ENCODE data around the gene NCS1.
"Not testable (repeated sequence)": the region's sequence is repeated elsewhere in the genome, so short reads cannot be mapped to it uniquely, and the experiment has no call there.

NCS1 gene

GRCh38 chr9:130264414-130265350, 92.5 kb downstream of the NCS1 start:
- DNase-seq (ENCODE audit: low spot score) = no peak

DNA sequence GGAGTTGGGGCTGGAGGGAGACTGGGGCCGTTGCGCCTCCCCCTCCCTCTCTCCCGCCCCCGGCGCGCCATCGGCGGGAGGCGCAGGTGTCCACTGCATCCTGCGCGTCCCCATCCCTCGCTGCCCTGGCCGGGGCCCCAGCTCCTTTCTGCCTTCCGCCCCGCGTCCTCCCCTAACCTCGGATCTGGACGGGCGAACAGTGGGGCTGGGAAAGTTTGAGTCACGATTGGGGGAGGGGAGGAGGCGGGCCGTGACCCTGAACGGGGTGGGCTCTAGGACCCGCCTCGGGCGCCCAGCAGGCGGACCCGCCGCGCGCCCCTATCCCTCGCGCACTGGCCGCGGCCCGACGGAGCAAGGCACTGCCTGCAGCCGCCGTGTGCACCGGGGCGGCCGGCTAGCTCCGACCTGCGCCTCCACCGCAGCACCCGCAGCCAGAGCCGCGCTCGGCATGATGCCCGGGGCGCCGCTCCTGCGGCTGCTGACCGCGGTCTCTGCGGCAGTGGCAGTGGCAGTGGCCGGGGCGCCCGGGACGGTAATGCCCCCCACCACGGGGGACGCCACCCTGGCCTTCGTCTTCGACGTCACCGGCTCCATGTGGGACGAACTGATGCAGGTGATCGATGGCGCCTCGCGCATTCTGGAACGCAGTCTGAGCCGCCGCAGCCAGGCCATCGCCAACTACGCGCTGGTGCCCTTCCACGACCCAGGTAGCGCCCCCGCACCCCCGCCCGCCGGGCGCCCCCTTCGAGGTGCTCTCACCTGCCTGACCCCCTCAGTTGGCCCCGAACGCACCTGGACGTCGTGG, 93.4 kb downstream of the NCS1 start, which contains the start of gene HMCN2:
Gene HMCN2 (plus strand): TSS at position 330 of the 805 bp plus-strand sequence. CDS start 119 bp downstream, at position 449.
- no peak for DNase-seq (ENCODE audit: low spot score)

GRCh38 chr9:130266236-130267098, 94.3 kb downstream of the NCS1 start:
- no peak for DNase-seq (ENCODE audit: low spot score)

DNA sequence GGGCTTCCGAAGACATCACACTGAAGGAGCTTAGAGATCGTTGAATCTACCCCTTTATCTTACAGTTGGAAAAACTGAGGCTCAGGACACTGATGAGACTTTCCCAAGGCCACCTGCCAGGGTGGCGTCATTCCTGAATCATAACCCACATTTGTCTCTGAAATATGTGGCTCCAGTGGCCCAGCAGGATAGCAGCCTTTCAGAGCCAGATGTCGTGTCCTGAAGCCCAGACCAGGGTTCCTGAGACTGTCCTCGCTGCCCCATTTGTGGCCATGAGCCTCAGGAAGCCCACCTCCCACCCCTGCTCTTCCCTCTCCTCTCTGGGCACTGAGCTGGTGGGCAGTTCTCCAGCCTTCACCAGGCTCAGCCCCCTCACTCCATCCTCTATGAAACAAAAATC, 95.7 kb downstream of the NCS1 start:
- DNase-seq (ENCODE audit: low spot score) = no peak

DNA sequence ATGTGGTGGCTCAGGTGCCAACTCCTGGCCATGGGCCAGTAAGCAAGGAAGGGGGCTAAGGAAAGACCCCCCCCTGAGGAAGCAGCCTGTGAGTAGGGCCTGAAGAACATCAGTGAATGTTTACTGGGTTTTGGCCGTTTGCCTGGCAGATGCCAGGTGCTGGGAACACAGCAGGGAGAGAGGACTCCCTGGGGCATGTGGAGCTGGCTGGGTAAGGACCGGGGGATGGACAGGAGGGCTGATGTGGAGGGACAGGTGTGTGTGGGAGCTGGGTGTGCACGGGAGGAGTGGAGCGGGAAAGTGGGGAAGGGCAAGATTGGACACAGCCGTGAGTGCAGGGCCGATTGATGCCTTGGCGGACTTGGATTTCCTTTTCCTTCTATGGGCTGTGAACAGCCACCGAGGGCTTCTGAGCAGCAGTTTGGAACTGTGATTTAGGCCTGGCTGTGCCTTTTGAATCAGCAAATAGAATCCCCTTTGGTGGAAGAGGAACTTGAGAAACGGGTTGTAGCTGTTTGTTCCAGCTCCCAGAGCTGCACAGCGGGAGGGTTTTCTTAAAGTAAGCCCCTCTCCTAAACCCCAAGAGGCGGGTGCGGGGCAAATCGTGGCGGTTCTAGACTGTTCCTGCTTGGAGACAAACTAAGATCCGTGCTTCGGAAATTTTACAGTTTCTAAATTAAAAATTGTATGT, 96.5 kb downstream of the NCS1 start:
- DNase-seq (ENCODE audit: low spot score) = no peak

- no peak for DNase-seq (ENCODE audit: low spot score)
Measured at GRCh38 chr9:130271473-130271872, 99.3 kb downstream of the NCS1 start.

DNA sequence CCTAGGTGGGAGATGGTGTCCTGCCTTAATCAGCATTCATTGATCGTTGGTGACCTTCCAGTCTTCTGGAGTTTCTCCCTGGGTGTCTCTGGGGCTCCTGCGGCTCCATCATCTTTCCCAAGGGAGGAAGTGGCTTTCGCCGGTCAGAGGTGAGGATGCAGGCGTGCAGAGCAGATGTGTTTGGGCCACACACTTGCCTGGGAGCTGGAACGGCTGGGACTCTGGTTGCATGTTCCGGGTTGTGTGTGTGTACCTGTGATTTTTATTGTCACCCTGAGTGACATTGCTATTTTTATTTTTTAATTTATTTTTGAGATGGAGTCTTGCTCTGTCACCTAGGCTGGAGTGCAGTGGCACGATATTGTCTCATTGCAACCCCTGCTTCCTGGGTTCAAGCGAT, 103.0 kb downstream of the NCS1 start:
- no peak for DNase-seq (ENCODE audit: low spot score)

- DNase-seq (ENCODE audit: low spot score) = no peak
Measured at GRCh38 chr9:130276121-130276520, 103.9 kb downstream of the NCS1 start.

- DNase-seq (ENCODE audit: low spot score) = no peak
Measured at GRCh38 chr9:130276955-130277354, 104.8 kb downstream of the NCS1 start.

GRCh38 chr9:130277525-130277924, 105.3 kb downstream of the NCS1 start:
- DNase-seq (ENCODE audit: low spot score) = not testable (repeated sequence)

DNA sequence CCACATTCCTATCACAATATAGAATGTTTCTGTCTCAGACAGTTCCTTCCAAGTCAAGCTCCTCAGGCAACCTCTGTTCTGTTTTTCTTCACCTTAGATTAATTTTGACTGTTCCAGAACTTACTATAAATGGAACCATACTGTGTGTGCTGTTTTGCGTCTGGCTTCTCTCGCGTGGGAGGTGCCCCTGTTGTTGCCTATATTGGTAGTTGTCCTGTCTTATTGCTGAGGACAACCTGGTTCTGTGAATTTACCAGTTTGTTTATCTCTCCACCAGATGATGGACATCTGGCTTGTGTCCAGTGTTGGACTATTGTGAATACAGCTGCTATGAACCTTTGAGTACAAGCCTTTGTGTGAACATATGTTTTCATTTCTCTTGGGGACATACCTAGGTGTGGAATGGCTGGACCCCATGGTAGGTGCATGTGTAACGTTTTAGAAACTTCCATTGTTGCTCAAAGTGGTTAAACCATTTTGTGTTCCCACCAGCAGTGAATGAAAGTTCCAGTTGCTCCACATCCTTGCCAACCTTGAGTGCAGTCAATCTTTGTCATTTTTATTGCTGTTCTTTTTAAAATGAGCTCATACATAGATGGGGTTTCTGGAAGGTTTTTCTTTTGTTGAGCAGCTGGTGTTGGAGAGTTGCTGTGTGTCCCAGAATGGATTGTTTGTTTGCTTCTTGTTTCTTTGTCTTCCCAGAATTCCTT, 111.5 kb downstream of the NCS1 start:
- no peak for DNase-seq (ENCODE audit: low spot score)

GRCh38 chr9:130284249-130284625, 112.0 kb downstream of the NCS1 start:
- DNase-seq (ENCODE audit: low spot score) = no peak

DNA sequence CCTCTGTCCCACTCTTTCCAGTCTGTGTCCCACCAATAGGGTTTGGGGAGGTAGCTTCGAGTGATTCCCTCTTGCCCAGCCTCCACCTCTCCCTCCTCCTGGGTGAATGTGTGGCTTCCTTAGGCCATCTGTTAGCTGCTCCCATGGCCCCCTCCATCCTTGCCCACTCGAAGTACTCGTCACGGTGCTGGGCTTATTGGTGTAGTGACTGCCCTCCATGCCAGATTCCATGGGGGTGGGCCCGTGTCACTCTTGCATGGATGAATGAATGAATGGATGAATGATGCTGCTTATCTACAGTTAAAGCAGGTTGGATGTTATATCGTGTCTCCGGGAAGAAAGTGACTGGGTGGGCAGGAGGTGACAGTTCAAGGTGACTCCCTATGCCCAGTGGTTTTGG, 112.5 kb downstream of the NCS1 start:
- DNase-seq (ENCODE audit: low spot score) = no peak

DNA sequence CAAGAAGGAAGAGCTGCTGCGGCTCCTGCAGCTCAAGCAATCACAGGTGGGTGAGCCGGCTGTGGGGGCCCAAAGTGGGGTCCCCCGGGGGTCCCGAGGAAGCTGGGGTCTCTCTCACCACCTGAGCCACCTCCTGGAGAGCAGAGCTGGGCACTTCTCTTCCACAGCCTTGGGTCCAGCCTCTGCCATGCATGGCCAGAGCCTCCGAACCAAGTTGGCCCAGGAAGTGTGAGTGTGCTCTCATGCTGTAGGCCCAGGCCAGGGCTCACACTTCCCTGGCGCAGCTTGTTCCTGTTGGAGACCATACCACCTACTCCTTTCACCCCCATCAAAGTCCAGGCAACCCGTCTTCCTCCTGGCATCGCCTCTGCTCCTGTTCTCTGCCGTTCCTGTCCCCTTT, 113.1 kb downstream of the NCS1 start:
- no peak for DNase-seq (ENCODE audit: low spot score)

DNA sequence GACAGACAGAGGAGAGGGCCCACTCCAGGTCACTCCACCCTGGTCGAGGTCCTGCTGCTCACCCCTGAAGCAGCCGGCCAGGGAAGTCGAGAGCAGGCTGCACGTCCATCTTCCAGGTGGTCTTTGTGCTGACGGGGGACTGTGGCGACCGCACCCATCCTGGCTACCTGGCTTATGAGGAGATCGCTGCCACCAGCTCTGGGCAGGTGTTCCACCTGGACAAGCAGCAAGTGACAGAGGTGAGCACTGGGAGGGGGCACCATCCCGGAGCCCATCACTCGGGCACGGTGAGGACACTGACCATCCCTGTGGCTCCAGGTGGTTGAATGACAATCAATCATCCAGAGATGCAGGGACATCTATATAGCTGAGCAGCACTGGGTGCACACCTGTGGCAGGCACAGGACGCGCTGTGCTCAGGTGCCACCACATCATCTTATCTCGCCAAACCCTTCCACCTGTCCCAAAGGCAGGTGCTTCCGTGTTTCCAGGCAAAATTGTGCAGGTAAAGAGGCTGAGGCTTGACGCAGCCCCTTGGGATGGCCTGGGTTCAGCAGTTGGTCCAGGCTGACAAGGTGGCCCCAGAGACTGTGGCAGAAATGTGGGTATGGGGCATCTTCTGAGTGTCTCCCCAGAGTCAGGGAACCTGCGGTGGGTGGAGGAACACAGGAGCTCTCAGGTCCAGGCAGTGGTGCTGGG, 114.0 kb downstream of the NCS1 start:
- no peak for DNase-seq (ENCODE audit: low spot score)
